ENCODE data around the gene ALDH6A1.
"Not testable (repeated sequence)": the region's sequence is repeated elsewhere in the genome, so short reads cannot be mapped to it uniquely, and the experiment has no call there.

Gene ALDH6A1

GRCh38 chr14:74084277-74085046, at the start of gene ALDH6A1, which contains the start of gene LIN52:
TSS of gene ALDH6A1 (minus strand) at chr14:74084453. CDS start at chr14:74084394, 59 bp downstream.
TSS of gene LIN52 (plus strand) at chr14:74084956. CDS start at chr14:74084975, 19 bp downstream.
- DNase-seq (ENCODE audit: low read depth) = peak; percentile 99

GRCh38 chr14:74127634-74128033, 43.4 kb upstream of the ALDH6A1 start:
- no peak for DNase-seq (ENCODE audit: low read depth)

- no peak for DNase-seq (ENCODE audit: low read depth)
Observed at GRCh38 chr14:74126315-74127013, 42.2 kb upstream of the ALDH6A1 start.

- DNase-seq (ENCODE audit: low read depth) = not testable (repeated sequence)
Observed at GRCh38 chr14:74125487-74125886, 41.2 kb upstream of the ALDH6A1 start.

- DNase-seq (ENCODE audit: low read depth) = not testable (repeated sequence)
Observed at GRCh38 chr14:74111395-74112216, 27.4 kb upstream of the ALDH6A1 start.

GRCh38 chr14:74109369-74109768, 25.1 kb upstream of the ALDH6A1 start:
- no peak for DNase-seq (ENCODE audit: low read depth)

- no peak for DNase-seq (ENCODE audit: low read depth)
Observed at GRCh38 chr14:74105381-74105780, 21.1 kb upstream of the ALDH6A1 start.

- DNase-seq (ENCODE audit: low read depth) = no peak
Observed at GRCh38 chr14:74089251-74090020, 5.2 kb upstream of the ALDH6A1 start.

GRCh38 chr14:74085828-74086227, 1.6 kb upstream of the ALDH6A1 start:
- no peak for DNase-seq (ENCODE audit: low read depth)

GRCh38 chr14:74085047-74085637, 889 bp upstream of the ALDH6A1 start:
- DNase-seq (ENCODE audit: low read depth) = peak; percentile 32

GRCh38 chr14:74083784-74084276, 423 bp downstream of the ALDH6A1 start:
- no peak for DNase-seq (ENCODE audit: low read depth)

- DNase-seq (ENCODE audit: low read depth) = no peak
Observed at GRCh38 chr14:74083161-74083560, 1.1 kb downstream of the ALDH6A1 start.

- DNase-seq (ENCODE audit: low read depth) = no peak
Observed at GRCh38 chr14:74081491-74081890, 2.8 kb downstream of the ALDH6A1 start.

GRCh38 chr14:74080820-74081460, 3.3 kb downstream of the ALDH6A1 start:
- DNase-seq (ENCODE audit: low read depth) = no peak

- no peak for DNase-seq (ENCODE audit: low read depth)
Observed at GRCh38 chr14:74077401-74077800, 6.9 kb downstream of the ALDH6A1 start.

- DNase-seq (ENCODE audit: low read depth) = no peak
Observed at GRCh38 chr14:74065746-74066575, 18.3 kb downstream of the ALDH6A1 start.

- DNase-seq (ENCODE audit: low read depth) = no peak
Observed at GRCh38 chr14:74064883-74065282, 19.4 kb downstream of the ALDH6A1 start.

- DNase-seq (ENCODE audit: low read depth) = no peak
Observed at GRCh38 chr14:74064426-74064825, 19.8 kb downstream of the ALDH6A1 start.

GRCh38 chr14:74062809-74063150, 21.5 kb downstream of the ALDH6A1 start:
- no peak for DNase-seq (ENCODE audit: low read depth)
